ENCODE results near the gene GBE1.

GBE1 gene

GRCh38 chr3:81658322-81658997 is 103.0 kb downstream of the GBE1 start:
- no peak for DNase-seq (ENCODE audit: low read depth)
- TF ChIP-seq MYC (IDR thresholded peaks at IDR 0.05; ENCODE audit: low read depth, low read length) (no peak), POLR2A (IDR thresholded peaks at IDR 0.05; ENCODE audit: extremely low read depth, insufficient read length) (no peak)
- TF ChIP-seq, protein P1, sequence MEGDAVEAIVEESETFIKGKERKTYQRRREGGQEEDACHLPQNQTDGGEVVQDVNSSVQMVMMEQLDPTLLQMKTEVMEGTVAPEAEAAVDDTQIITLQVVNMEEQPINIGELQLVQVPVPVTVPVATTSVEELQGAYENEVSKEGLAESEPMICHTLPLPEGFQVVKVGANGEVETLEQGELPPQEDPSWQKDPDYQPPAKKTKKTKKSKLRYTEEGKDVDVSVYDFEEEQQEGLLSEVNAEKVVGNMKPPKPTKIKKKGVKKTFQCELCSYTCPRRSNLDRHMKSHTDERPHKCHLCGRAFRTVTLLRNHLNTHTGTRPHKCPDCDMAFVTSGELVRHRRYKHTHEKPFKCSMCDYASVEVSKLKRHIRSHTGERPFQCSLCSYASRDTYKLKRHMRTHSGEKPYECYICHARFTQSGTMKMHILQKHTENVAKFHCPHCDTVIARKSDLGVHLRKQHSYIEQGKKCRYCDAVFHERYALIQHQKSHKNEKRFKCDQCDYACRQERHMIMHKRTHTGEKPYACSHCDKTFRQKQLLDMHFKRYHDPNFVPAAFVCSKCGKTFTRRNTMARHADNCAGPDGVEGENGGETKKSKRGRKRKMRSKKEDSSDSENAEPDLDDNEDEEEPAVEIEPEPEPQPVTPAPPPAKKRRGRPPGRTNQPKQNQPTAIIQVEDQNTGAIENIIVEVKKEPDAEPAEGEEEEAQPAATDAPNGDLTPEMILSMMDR (IDR thresholded peaks at IDR 0.05; ENCODE audit: low read depth, low read length), result no peak
- TF ChIP-seq, protein P2, sequence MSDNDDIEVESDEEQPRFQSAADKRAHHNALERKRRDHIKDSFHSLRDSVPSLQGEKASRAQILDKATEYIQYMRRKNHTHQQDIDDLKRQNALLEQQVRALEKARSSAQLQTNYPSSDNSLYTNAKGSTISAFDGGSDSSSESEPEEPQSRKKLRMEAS (IDR thresholded peaks at IDR 0.05; ENCODE audit: low read depth, low read length), result no peak
- no peak overlapping the region for H3K4me3 ChIP-seq (ENCODE audit: low read depth, low read length)

DNA sequence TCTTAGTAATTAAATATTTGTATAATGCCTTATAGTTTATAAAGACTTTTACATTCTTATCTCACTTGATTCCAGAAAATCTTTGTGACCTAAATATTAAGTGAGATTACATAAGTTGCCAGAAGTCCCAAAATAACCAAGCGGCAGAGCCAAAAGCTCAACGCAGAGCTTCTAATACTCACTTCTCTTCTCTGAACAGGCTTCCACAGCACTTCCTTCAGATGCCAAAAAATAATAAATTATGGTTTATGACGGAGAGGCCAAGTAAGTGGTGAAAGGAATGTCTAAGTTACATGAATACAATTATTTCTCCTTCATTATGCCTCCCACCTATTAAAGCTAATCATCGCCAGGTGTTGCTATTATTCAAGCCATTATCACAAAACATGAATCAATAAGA is 110.3 kb downstream of the GBE1 start:
- no peak for TF ChIP-seq POLR2A (IDR thresholded peaks at IDR 0.05; ENCODE audit: extremely low read depth, insufficient read length)
- TF ChIP-seq, protein P2 (IDR thresholded peaks at IDR 0.05; ENCODE audit: low read depth, low read length), result no peak
- TF ChIP-seq, protein P1 (IDR thresholded peaks at IDR 0.05; ENCODE audit: low read depth, low read length), result no peak
- no peak for TF ChIP-seq MYC (IDR thresholded peaks at IDR 0.05; ENCODE audit: low read depth, low read length)
- no peak for DNase-seq (ENCODE audit: low read depth)
- H3K4me3 ChIP-seq (ENCODE audit: low read depth, low read length), result no peak overlapping the region

DNA sequence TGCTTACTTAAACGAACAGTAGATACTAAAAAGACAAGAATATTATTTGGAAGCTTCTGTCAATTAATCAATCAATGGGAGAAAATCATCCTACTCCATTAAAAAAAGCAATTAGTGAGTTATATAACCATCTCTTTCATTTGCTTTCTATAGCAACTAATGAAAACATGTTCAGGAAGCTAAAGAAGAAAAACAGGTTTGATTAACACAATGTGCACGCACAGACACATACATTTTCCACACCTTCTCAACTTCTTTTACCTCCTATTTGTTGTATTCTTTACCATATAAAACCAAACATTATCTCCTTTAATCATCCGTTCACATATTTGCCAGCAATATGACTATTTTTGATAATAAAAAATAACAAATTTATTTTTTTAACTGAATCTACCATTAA is 111.3 kb downstream of the GBE1 start:
- TF ChIP-seq POLR2A (IDR thresholded peaks at IDR 0.05; ENCODE audit: extremely low read depth, insufficient read length) (no peak), MYC (IDR thresholded peaks at IDR 0.05; ENCODE audit: low read depth, low read length) (no peak)
- TF ChIP-seq, protein P1 (IDR thresholded peaks at IDR 0.05; ENCODE audit: low read depth, low read length), result no peak
- no peak for DNase-seq (ENCODE audit: low read depth)
- no peak overlapping the region for H3K4me3 ChIP-seq (ENCODE audit: low read depth, low read length)

DNA sequence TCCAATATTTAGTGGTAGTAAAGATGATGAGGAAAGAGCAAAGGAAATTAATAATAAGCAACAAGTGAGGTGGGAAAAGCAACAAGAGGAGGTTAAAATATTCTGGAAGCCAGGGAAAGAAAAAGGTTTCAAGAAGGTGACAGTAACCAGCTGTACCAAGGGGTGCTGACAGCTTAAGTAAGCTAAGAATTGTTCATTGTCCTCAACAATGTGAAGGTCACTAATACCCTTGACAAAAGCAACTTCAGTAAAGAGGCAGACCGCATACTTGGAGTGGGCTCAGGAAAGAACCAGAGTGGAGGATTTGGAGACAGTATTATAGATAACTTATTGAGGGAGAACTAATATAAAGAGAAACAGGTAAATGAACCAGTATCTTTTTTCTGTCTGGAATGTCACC is 116.2 kb downstream of the GBE1 start:
- H3K4me3 ChIP-seq (ENCODE audit: low read depth, low read length), result no peak overlapping the region
- DNase-seq (ENCODE audit: low read depth), result no peak
- TF ChIP-seq, protein P1 (IDR thresholded peaks at IDR 0.05; ENCODE audit: low read depth, low read length), result no peak
- TF ChIP-seq POLR2A (IDR thresholded peaks at IDR 0.05; ENCODE audit: extremely low read depth, insufficient read length), result no peak
- TF ChIP-seq, protein P2 (IDR thresholded peaks at IDR 0.05; ENCODE audit: low read depth, low read length), result no peak
- TF ChIP-seq MYC (IDR thresholded peaks at IDR 0.05; ENCODE audit: low read depth, low read length), result no peak

DNA sequence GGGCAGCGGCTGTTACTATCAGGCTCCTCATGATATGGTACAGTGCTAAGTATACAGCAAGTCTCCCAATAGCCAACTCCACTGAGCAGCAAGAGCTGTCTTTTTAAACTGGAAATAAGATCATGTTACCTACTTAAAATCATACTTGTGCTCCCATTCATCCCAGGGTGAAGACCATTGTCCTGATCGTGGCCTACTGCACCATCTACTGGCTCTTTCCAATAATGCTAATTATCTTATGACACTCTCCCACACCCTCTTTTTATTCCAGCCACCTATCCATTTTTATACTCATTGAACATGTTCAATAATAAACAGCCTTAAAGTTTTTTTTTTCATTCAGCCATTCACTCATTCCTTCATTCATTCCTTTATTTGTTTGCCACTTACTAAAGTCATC is 117.7 kb downstream of the GBE1 start:
- H3K4me3 ChIP-seq (ENCODE audit: low read depth, low read length), result no peak overlapping the region
- TF ChIP-seq MYC (IDR thresholded peaks at IDR 0.05; ENCODE audit: low read depth, low read length) (no peak), POLR2A (IDR thresholded peaks at IDR 0.05; ENCODE audit: extremely low read depth, insufficient read length) (no peak)
- TF ChIP-seq, protein P2 (IDR thresholded peaks at IDR 0.05; ENCODE audit: low read depth, low read length), result no peak
- TF ChIP-seq, protein P1 (IDR thresholded peaks at IDR 0.05; ENCODE audit: low read depth, low read length), result no peak
- DNase-seq (ENCODE audit: low read depth), result peak; percentile 26

Data from NB4 (cell line).